Measurements from ENCODE around the gene OR51L1.

DNA sequence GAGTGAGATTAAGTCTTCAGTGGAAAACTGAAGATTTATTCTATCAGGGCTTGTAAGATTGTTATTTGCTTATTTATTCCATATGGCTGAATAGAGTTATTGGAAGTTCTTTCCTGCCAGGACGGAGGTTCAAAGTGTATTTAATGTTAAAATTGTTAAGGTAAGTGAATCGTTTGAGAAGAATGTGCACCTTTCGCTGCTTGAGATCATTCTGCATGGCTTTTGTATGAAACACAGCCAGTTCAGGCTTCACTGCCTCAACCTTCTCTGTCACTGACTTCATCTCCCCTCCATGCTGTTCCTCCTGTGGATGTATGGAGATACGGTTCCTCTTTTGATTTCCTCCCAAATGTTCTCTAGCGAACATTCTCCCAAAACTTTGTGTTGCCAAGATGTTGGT lies 19.2 kb upstream of the OR51L1 start:
- no peak for TF ChIP-seq CTCF (IDR thresholded peaks at IDR 0.05)
- TF ChIP-seq POLR2A (IDR thresholded peaks at IDR 0.05) = no peak
